HEK293 (cell line): Measurements from ENCODE around the gene DDX25.

ENCODE experiments used
- CTCF ChIA-PET: fragments of 350-600 bp; formaldehyde crosslinking; extraction: SDS; loops from one replicate; lab custom pipeline; 2021; ENCODE audit warnings: antibody characterized with exemption; lab: Yijun Ruan, JAX
- POLR2A ChIA-PET: fragments of 300-600 bp; formaldehyde crosslinking; extraction: SDS; loops from one replicate; lab custom pipeline; 2020; ENCODE audit warnings: antibody characterized with exemption, inconsistent platforms; lab: Yijun Ruan, JAX
- H3K27ac ChIP-seq: fragments of 200-500 bp; sonication (Bioruptor generic); 2 replicates; pipeline ENCODE4 v1.5.1; 2014; ENCODE audit warnings: low read depth, low read length, control low read depth, inconsistent platforms; ENCODE audit errors: extremely low read depth
- H3K36me3 ChIP-seq, 2 experiments: fragments of 200-500 bp in 1 of 2; sonication (Bioruptor generic) in 1 of 2; 1 replicate in 1 of 2; 2 replicates in 1 of 2; pipeline ENCODE4 v1.5.1; 2014 to 2017; ENCODE audit warnings: inconsistent platforms in 2 of 2, low read length in 2 of 2; ENCODE audit not compliant: control insufficient read depth in 2 of 2, insufficient read depth in 1 of 2
- H3K4me1 ChIP-seq: fragments of 200-500 bp; sonication (Bioruptor generic); 2 replicates; pipeline ENCODE4 v1.5.1; 2014; ENCODE audit warnings: mild to moderate bottlenecking, low read length, inconsistent platforms; ENCODE audit not compliant: control insufficient read depth, insufficient read depth
- H3K4me3 ChIP-seq: 2 replicates; pipeline ENCODE4 v1.5.1; 2011; ENCODE audit warnings: low read depth, mild to moderate bottlenecking, control low read depth, low read length, moderate library complexity
- H3K9me3 ChIP-seq: fragments of 200-500 bp; sonication (Bioruptor generic); 2 replicates; pipeline ENCODE4 v1.5.1; 2014; ENCODE audit warnings: low read depth, low read length, inconsistent platforms; ENCODE audit not compliant: control insufficient read depth, insufficient read depth
- FEZF1 ChIP-seq: fragments of 450-650 bp; formaldehyde crosslinking; IDR thresholded peaks from 2 replicates; pipeline ENCODE4 v1.5.1; 2016; ENCODE audit warnings: missing biosample characterization, missing genetic modification characterization
- HOXD13 ChIP-seq: sonication (generic); formaldehyde crosslinking; IDR thresholded peaks from 2 replicates; pipeline ENCODE4 v1.8.0; 2022; ENCODE audit warnings: missing genetic modification reagents, borderline replicate concordance
- PRDM10 ChIP-seq: fragments of 450-650 bp; formaldehyde crosslinking; IDR thresholded peaks from 2 replicates; pipeline ENCODE4 v1.5.1; 2016; ENCODE audit warnings: missing biosample characterization, missing genetic modification characterization
- TCF7L2 ChIP-seq: IDR thresholded peaks from 2 replicates; pipeline ENCODE4 v1.6.1; 2011; ENCODE audit warnings: low read depth, mild to moderate bottlenecking, inconsistent platforms, low read length, moderate library complexity, borderline replicate concordance
- ZBTB49 ChIP-seq: fragments of 450-650 bp; formaldehyde crosslinking; IDR thresholded peaks from 2 replicates; pipeline ENCODE4 v1.5.1; 2016; ENCODE audit warnings: missing biosample characterization, missing genetic modification characterization, low read depth
- ZEB2 ChIP-seq: fragments of 450-650 bp; formaldehyde crosslinking; IDR thresholded peaks from 2 replicates; pipeline ENCODE4 v1.5.1; 2016; ENCODE audit warnings: missing biosample characterization, missing genetic modification characterization
- ZFP69B ChIP-seq: fragments of 450-650 bp; formaldehyde crosslinking; IDR thresholded peaks from 2 replicates; pipeline ENCODE4 v1.5.1; 2016; ENCODE audit warnings: missing biosample characterization, missing genetic modification characterization
- ZNF184 ChIP-seq: fragments of 450-650 bp; IDR thresholded peaks from 2 replicates; pipeline ENCODE4 v1.5.1; 2018; ENCODE audit warnings: missing biosample characterization, mild to moderate bottlenecking, missing genetic modification characterization
- ZNF416 ChIP-seq: fragments of 450-650 bp; formaldehyde crosslinking; IDR thresholded peaks from 2 replicates; pipeline ENCODE4 v1.5.1; 2016; ENCODE audit warnings: missing biosample characterization, missing genetic modification characterization
- ZNF426 ChIP-seq: fragments of 450-650 bp; formaldehyde crosslinking; IDR thresholded peaks from 2 replicates; pipeline ENCODE4 v1.5.1; 2017; ENCODE audit warnings: missing biosample characterization, missing genetic modification characterization, mild to moderate bottlenecking, inconsistent platforms, moderate library complexity
- ZNF501 ChIP-seq: fragments of 450-650 bp; formaldehyde crosslinking; IDR thresholded peaks from 2 replicates; pipeline ENCODE4 v1.5.1; 2016; ENCODE audit warnings: missing biosample characterization, missing genetic modification characterization
- ZNF692 ChIP-seq: fragments of 450-650 bp; formaldehyde crosslinking; IDR thresholded peaks from 2 replicates; pipeline ENCODE4 v1.5.1; 2016; ENCODE audit warnings: missing biosample characterization, missing genetic modification characterization
- ZXDB ChIP-seq: fragments of 450-650 bp; formaldehyde crosslinking; IDR thresholded peaks from 2 replicates; pipeline ENCODE4 v1.5.1; 2016; ENCODE audit warnings: missing biosample characterization, missing genetic modification characterization
- TF ChIP-seq, protein P1 (sequence below): fragments of 450-650 bp; formaldehyde crosslinking; IDR thresholded peaks from 2 replicates; pipeline ENCODE4 v1.5.1; 2016; ENCODE audit warnings: missing biosample characterization, missing genetic modification characterization
- TF ChIP-seq, protein P2 (sequence below): fragments of 450-650 bp; formaldehyde crosslinking; conservative IDR thresholded peaks from 2 replicates; pipeline ENCODE4 v1.5.1; 2016; ENCODE audit warnings: low read depth, missing biosample characterization, missing genetic modification characterization
- TF ChIP-seq, protein P3 (sequence below): fragments of 450-650 bp; formaldehyde crosslinking; IDR thresholded peaks from 2 replicates; pipeline ENCODE4 v1.5.1; 2016; ENCODE audit warnings: missing biosample characterization, missing genetic modification characterization
- TF ChIP-seq, protein P4 (sequence below): IDR thresholded peaks from 2 replicates; pipeline ENCODE4 v1.6.1; 2011; ENCODE audit warnings: mild to moderate bottlenecking, low read depth, low read length, borderline replicate concordance

DDX25 gene

DNA sequence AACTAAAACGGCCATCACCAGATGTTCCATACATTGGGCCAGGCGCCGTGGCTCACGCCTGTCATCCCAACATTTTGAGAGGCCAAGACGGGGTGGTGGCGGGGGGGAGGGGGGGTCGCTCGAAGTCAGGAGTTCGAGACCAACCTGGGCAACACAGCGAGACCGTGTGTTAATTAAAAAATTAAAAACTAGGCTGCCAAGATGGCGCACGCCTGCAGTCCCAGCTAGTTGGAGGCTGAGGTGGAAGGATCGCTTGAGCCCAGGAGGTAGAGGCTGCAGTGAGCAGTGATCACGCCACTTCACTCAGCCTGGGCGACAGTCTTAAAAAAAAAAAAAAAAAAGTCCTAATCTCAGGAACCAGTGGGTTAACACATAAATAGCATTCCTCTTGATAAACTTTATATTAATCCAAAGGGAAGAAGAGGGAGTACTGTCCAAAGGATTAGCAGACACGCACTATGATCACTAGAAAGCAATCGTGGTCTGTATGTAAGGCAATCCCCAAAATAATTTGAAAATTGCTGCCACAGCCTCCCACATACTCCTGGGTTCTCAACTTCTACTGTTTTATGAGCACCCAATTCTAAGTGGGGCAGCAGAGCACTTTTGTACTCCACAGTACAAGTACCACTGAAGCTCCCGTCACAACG lies 1.9 kb upstream of the DDX25 start:
- H3K4me3 ChIP-seq: peak overlapping the region; percentile 77
- peaks cover 0 to 16% of the 10 kb centered on the region in 2 experiments; a peak in 2 of 3 replicates for H3K36me3 ChIP-seq
- H3K9me3 ChIP-seq: no peaks in the 10 kb centered on the region
- CTCF ChIA-PET: interaction anchor here (0.8 to 1.1 kb wide), 3 partner anchors 8 to 25 kb away, joined by 3 to 4 read pairs (median 3); no protein-coding TSS in a partner anchor
- H3K4me1 ChIP-seq: no peaks in the 10 kb centered on the region
- POLR2A ChIA-PET: interaction anchor here (0.5 to 2.4 kb wide), 11 partner anchors 8 to 827 kb away, joined by 3 to 26 read pairs (median 4); partner anchors contain the start of genes FAM118B, HYLS1, RPUSD4 and STT3A
- no peak overlapping the region for H3K27ac ChIP-seq
- TF ChIP-seq, protein P1, sequence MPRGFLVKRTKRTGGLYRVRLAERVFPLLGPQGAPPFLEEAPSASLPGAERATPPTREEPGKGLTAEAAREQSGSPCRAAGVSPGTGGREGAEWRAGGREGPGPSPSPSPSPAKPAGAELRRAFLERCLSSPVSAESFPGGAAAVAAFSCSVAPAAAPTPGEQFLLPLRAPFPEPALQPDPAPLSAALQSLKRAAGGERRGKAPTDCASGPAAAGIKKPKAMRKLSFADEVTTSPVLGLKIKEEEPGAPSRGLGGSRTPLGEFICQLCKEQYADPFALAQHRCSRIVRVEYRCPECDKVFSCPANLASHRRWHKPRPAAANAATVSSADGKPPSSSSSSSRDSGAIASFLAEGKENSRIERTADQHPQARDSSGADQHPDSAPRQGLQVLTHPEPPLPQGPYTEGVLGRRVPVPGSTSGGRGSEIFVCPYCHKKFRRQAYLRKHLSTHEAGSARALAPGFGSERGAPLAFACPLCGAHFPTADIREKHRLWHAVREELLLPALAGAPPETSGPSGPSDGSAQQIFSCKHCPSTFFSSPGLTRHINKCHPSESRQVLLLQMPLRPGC (tag by site-specific recombination): no peak
- TF ChIP-seq ZNF184 (tag by site-specific recombination): no peak
- TF ChIP-seq, protein P2, sequence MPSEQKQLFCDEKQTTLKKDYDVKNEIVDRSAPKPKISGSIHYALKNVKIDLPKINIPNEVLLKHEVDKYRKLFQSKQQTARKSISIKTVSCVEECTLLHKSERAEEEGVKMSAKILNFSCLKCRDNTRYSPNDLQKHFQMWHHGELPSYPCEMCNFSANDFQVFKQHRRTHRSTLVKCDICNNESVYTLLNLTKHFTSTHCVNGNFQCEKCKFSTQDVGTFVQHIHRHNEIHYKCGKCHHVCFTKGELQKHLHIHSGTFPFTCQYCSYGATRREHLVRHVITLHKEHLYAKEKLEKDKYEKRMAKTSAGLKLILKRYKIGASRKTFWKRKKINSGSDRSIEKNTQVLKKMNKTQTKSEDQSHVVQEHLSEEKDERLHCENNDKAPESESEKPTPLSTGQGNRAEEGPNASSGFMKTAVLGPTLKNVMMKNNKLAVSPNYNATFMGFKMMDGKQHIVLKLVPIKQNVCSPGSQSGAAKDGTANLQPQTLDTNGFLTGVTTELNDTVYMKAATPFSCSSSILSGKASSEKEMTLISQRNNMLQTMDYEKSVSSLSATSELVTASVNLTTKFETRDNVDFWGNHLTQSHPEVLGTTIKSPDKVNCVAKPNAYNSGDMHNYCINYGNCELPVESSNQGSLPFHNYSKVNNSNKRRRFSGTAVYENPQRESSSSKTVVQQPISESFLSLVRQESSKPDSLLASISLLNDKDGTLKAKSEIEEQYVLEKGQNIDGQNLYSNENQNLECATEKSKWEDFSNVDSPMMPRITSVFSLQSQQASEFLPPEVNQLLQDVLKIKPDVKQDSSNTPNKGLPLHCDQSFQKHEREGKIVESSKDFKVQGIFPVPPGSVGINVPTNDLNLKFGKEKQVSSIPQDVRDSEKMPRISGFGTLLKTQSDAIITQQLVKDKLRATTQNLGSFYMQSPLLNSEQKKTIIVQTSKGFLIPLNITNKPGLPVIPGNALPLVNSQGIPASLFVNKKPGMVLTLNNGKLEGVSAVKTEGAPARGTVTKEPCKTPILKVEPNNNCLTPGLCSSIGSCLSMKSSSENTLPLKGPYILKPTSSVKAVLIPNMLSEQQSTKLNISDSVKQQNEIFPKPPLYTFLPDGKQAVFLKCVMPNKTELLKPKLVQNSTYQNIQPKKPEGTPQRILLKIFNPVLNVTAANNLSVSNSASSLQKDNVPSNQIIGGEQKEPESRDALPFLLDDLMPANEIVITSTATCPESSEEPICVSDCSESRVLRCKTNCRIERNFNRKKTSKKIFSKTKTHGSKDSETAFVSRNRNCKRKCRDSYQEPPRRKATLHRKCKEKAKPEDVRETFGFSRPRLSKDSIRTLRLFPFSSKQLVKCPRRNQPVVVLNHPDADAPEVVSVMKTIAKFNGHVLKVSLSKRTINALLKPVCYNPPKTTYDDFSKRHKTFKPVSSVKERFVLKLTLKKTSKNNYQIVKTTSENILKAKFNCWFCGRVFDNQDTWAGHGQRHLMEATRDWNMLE: no peak
- TF ChIP-seq ZFP69B: no peak
- no peak for TF ChIP-seq ZNF416 (tag by site-specific recombination)
- TF ChIP-seq ZNF426 (tag by site-specific recombination): no peak
- TF ChIP-seq HOXD13 (CRISPR knock-in tag): no peak
- TF ChIP-seq, protein P3, sequence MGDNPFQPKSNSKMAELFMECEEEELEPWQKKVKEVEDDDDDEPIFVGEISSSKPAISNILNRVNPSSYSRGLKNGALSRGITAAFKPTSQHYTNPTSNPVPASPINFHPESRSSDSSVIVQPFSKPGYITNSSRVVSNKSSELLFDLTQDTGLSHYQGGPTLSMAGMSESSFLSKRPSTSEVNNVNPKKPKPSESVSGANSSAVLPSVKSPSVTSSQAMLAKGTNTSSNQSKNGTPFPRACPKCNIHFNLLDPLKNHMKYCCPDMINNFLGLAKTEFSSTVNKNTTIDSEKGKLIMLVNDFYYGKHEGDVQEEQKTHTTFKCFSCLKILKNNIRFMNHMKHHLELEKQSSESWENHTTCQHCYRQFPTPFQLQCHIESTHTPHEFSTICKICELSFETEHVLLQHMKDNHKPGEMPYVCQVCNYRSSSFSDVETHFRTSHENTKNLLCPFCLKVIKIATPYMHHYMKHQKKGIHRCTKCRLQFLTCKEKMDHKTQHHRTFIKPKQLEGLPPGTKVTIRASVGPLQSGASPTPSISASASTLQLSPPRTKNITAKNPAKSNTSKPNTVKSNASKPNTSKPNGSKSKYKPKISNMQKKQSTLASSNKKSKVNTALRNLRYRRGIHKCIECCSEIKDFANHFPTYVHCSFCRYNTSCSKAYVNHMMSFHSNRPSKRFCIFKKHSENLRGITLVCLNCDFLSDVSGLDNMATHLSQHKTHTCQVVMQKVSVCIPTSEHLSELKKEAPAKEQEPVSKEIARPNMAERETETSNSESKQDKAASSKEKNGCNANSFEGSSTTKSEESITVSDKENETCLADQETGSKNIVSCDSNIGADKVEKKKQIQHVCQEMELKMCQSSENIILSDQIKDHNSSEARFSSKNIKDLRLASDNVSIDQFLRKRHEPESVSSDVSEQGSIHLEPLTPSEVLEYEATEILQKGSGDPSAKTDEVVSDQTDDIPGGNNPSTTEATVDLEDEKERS (tag by site-specific recombination): no peak
- TF ChIP-seq TCF7L2: no peak
- TF ChIP-seq ZXDB (tag by site-specific recombination): no peak
- TF ChIP-seq ZEB2 (tag by site-specific recombination): no peak
- TF ChIP-seq ZNF501 (tag by site-specific recombination): no peak
- no peak for TF ChIP-seq ZBTB49 (tag by site-specific recombination)
- TF ChIP-seq ZNF692 (tag by site-specific recombination): no peak
- TF ChIP-seq, protein P4, sequence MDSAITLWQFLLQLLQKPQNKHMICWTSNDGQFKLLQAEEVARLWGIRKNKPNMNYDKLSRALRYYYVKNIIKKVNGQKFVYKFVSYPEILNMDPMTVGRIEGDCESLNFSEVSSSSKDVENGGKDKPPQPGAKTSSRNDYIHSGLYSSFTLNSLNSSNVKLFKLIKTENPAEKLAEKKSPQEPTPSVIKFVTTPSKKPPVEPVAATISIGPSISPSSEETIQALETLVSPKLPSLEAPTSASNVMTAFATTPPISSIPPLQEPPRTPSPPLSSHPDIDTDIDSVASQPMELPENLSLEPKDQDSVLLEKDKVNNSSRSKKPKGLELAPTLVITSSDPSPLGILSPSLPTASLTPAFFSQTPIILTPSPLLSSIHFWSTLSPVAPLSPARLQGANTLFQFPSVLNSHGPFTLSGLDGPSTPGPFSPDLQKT: no peak
- no peak for TF ChIP-seq PRDM10
- no peak for TF ChIP-seq FEZF1
